Neural crest cell (in vitro differentiated cells): Measurements from ENCODE around the gene TRAPPC2B. TPM values are rescaled to one million over a fixed set of nuclear protein-coding genes. Genes with fewer than 3 reads are reported as not detected.

Experiments
- DNase-seq: peaks from one replicate; pipeline ENCODE4 v3.0.0; 2021; ENCODE audit warnings: low read depth, mixed read lengths, low spot score
- H3K27ac Mint-ChIP-seq: one replicate; pipeline ENCODE4 v1.8.0; 2021; ENCODE audit warnings: mild to moderate bottlenecking, mixed read lengths; ENCODE audit not compliant: unreplicated experiment
- H3K27me3 Mint-ChIP-seq: 2 replicates; pipeline ENCODE4 v1.8.0; 2021; ENCODE audit warnings: low read depth, mild to moderate bottlenecking, mixed read lengths
- H3K36me3 Mint-ChIP-seq: 2 replicates; pipeline ENCODE4 v1.8.0; 2021; ENCODE audit warnings: low read depth, mild to moderate bottlenecking, mixed read lengths
- H3K4me1 Mint-ChIP-seq: 2 replicates; pipeline ENCODE4 v1.8.0; 2021; ENCODE audit warnings: mixed read lengths
- H3K4me3 Mint-ChIP-seq: one replicate; pipeline ENCODE4 v1.8.0; 2021; ENCODE audit warnings: mild to moderate bottlenecking, mixed read lengths
- H3K9me3 Mint-ChIP-seq: 2 replicates; pipeline ENCODE4 v1.8.0; 2021; ENCODE audit warnings: mixed read lengths
- total RNA-seq: library from RNA; stranded (reverse); gene quantifications from 2 replicates; pipeline ENCODE4 v1.2.1, GENCODE V29; 2021
- TF ChIP-seq, protein P1 (sequence below): fragments of 200-600 bp; sonication (generic); conservative IDR thresholded peaks from 2 replicates; pipeline ENCODE4 v1.5.0; 2021; ENCODE audit warnings: antibody characterized with exemption, mild to moderate bottlenecking

The TRAPPC2B gene
- total RNA-seq, 1 donor from 2014 or later = 10.3 TPM

DNA sequence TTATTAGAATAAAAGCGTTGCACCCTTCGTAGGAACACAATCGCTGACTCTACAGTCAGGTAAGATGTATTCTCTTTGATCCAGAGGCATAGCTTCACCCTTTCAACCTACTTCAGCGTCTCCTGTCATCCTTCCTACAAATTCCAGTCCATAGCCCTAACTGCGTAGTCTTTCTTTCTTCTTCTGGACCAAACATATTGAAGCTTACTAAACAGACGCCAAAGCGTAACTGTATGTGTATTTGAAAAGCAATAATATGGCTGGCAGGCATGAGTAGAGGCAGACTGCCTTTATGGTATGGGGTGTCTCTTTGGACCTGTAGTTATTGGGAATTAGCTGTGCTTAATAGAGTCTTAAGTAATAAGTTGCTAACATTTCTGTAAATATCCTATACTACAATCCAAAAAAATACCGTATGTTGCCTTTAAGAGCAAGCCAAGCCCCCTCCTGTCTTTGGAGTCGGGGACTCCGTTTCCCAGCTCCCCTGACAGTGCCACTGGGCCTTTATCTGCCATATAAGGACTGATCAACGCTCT, 25.9 kb downstream of the TRAPPC2B start:
- Mint-ChIP-seq H3K9me3 (peaks cover 3% of the 10 kb centered on the region), H3K27ac (peak overlapping the region; percentile 55), H3K27me3 (peaks cover 2% of the 10 kb centered on the region), H3K36me3 (peaks cover 9% of the 10 kb centered on the region), H3K4me3 (peak overlapping the region; percentile 93), H3K4me1 (peaks cover 30% of the 10 kb centered on the region)
- TF ChIP-seq, protein P1, sequence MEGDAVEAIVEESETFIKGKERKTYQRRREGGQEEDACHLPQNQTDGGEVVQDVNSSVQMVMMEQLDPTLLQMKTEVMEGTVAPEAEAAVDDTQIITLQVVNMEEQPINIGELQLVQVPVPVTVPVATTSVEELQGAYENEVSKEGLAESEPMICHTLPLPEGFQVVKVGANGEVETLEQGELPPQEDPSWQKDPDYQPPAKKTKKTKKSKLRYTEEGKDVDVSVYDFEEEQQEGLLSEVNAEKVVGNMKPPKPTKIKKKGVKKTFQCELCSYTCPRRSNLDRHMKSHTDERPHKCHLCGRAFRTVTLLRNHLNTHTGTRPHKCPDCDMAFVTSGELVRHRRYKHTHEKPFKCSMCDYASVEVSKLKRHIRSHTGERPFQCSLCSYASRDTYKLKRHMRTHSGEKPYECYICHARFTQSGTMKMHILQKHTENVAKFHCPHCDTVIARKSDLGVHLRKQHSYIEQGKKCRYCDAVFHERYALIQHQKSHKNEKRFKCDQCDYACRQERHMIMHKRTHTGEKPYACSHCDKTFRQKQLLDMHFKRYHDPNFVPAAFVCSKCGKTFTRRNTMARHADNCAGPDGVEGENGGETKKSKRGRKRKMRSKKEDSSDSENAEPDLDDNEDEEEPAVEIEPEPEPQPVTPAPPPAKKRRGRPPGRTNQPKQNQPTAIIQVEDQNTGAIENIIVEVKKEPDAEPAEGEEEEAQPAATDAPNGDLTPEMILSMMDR = no peak
- DNase-seq = no peak

DNA sequence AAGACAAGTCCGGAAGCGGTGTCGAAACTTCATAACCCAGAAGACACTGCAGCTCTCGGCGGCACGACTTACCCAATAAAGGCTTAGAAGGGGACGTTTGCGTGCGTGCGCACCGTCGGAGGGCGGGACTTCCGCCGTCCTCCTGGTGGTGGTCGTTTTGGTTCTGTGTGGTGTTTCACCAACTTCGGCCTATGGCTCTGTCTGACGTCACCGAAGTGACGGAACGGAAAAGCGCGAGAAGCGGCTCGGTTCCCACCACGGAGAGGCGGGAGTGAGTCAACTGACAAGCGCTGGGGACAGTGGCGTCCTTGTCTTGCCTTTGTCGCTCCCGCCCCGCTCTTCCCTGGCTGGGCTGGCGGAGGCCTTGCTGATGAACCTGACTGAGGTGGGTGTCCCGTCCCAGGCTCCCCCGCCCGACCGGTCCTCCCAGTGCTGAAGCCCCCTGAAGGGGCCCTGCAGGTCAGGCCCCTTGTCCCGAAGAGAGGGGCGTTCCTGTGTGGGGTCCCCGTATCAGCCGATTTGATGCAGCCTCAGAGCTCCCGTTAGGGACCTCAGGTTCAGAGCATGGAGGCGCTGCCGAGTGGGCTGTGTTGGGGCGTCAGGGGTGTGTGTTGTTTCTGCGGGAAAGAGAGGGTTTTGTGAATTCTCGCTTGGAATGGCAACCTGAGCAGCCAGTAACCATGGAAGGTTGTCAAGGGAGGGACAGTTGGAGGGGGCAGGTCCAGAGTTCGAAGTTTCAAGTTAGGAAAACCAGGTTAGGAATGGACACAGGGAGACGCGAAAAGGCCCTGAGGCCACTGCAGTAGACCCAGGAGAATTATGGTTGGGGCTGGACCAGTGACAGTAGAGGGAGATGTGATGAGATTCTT, 26.6 kb downstream of the TRAPPC2B start, which contains the start of gene ZNF548:
ZNF548 (plus strand) TSS at position 125 of the 869 bp plus-strand sequence; CDS start at position 371, 246 bp downstream.
- H3K9me3 Mint-ChIP-seq = peaks cover 3% of the 10 kb centered on the region

DNA sequence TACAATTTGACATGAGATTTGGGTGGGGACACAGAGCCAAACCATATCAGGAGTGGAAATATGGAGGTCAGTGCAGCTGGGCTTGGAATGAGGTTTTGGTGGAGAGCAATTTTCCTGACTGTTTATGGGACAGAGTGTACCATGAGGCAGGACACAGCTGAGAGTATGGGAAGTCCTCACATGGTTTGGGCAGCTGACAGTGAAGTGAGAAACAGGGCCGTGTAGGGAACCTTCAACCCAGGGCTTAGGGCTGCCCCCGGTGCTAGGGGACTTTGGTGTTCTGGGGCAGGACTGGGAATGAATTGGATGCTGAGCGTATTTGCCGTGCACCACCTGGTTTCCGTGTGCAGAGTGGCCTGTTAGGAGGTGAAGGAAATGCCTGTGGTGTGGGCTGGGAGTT, 32.4 kb downstream of the TRAPPC2B start:
- Mint-ChIP-seq H3K27ac (peak overlapping the region; percentile 88), H3K9me3 (peaks cover 14% of the 10 kb centered on the region), H3K4me1 (peaks cover 14% of the 10 kb centered on the region), H3K36me3 (peaks cover 63% of the 10 kb centered on the region), H3K27me3 (no peaks in the 10 kb centered on the region), H3K4me3 (no peak overlapping the region)
- DNase-seq = no peak
- TF ChIP-seq, protein P1 = no peak

More for the DNA sequence above, 26.6 kb downstream of the TRAPPC2B start, which contains the start of gene ZNF548:
- Mint-ChIP-seq H3K27me3 (peaks cover 2% of the 10 kb centered on the region), H3K4me3 (peak within 1 kb of the TSS; percentile 93), H3K4me1 (peaks cover 30% of the 10 kb centered on the region), H3K27ac (peak within 1 kb of the TSS; percentile 99), H3K36me3 (peaks cover 16% of the 10 kb centered on the region)
- TF ChIP-seq, protein P1 = peak; percentile 49
- peak; percentile 96 for DNase-seq

DNA sequence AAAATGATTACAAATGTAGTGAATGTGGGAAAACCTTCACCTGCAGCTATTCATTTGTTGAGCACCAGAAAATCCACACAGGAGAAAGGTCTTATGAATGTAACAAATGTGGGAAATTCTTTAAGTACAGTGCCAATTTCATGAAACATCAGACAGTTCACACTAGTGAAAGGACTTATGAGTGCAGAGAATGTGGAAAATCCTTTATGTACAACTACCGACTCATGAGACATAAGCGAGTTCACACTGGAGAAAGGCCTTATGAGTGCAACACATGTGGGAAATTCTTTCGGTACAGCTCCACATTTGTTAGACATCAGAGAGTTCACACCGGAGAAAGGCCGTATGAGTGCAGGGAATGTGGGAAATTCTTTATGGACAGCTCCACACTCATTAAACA, 35.5 kb downstream of the TRAPPC2B start:
- H3K27ac Mint-ChIP-seq = no peak overlapping the region
- H3K4me3 Mint-ChIP-seq = no peak overlapping the region
- H3K9me3 Mint-ChIP-seq = peaks cover 17% of the 10 kb centered on the region
- H3K27me3 Mint-ChIP-seq = no peaks in the 10 kb centered on the region
- DNase-seq = no peak
- no peaks in the 10 kb centered on the region for H3K4me1 Mint-ChIP-seq
- peaks cover 81% of the 10 kb centered on the region for H3K36me3 Mint-ChIP-seq
- TF ChIP-seq, protein P1 = no peak

DNA sequence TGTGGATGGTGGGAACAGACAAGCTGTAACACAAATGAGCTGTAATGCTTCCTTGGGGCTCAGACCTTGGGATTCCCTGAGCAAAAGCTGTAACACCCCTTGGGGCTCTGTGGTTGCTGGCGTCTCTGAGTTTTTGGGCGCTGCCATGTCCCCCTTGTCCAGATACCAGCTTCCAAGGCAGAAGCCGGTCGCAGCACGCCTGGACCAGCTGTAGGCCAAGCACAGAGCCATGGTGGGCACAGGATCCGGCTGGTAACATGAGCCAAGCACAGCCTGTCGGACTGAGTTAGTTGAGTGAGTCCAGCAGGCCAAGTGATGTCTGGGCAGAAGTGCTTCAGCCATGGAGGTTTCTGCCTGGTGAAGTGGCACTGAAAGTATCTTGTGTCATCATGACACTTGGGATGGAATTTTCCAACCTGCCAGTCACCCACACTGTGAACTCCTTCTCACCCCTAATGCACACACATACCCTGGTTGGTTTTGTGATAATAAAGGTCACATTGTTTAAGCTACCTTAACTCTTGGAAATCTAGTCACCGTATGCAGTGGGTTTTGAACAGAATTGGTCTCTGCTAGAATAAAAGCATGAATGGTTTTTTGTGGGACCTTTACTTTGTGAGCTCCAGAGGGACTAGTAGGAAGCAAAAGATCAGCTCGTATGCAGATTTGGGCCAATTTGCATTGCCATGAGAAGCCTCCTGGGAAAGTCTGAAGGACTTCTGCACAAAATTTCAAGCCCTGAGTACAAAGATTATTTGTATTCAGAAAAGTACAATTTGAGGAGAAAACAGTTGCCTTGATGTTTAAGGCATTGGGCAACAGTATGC, 40.6 kb downstream of the TRAPPC2B start:
- no peak overlapping the region for H3K4me3 Mint-ChIP-seq
- H3K4me1 Mint-ChIP-seq = no peaks in the 10 kb centered on the region
- no peaks in the 10 kb centered on the region for H3K27me3 Mint-ChIP-seq
- DNase-seq = no peak
- H3K9me3 Mint-ChIP-seq = peaks cover 4% of the 10 kb centered on the region
- H3K27ac Mint-ChIP-seq = no peak overlapping the region
- TF ChIP-seq, protein P1 = no peak
- H3K36me3 Mint-ChIP-seq = peaks cover 34% of the 10 kb centered on the region
